ENCODE results near the gene TMEM151B. TPM values are rescaled to one million over a fixed set of nuclear protein-coding genes. Genes with fewer than 3 reads are reported as not detected.

TMEM151B gene
- total and polyA plus RNA-seq, 10 of the 15 experiments (the other 5 are each of a cell fraction or from before 2014, with no cell fraction given) = 0.01 to 0.19 (median 0.05) TPM; not detected in 6

GRCh38 chr6:44245912-44246662, 24.2 kb upstream of the TMEM151B start (continued):
- TF ChIP-seq, protein P1, sequence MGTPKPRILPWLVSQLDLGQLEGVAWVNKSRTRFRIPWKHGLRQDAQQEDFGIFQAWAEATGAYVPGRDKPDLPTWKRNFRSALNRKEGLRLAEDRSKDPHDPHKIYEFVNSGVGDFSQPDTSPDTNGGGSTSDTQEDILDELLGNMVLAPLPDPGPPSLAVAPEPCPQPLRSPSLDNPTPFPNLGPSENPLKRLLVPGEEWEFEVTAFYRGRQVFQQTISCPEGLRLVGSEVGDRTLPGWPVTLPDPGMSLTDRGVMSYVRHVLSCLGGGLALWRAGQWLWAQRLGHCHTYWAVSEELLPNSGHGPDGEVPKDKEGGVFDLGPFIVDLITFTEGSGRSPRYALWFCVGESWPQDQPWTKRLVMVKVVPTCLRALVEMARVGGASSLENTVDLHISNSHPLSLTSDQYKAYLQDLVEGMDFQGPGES (IDR thresholded peaks at IDR 0.05) = no peak
- TF ChIP-seq RCOR1 (conservative IDR thresholded peaks at IDR 0.05; ENCODE audit: low read depth, low read length) = no peak
- TF ChIP-seq RB1 (IDR thresholded peaks at IDR 0.05; ENCODE audit: borderline replicate concordance) = peak; percentile 35; the same call in 1 of the 2 replicates
- peak; percentile 40 for TF ChIP-seq MYC (IDR thresholded peaks at IDR 0.05; ENCODE audit: insufficient read depth, insufficient read length, insufficient replicate concordance, low read length, severe bottlenecking)
- TF ChIP-seq HDAC2 (IDR thresholded peaks at IDR 0.05) = no peak
- peak; percentile 68; the same call in 1 of the 2 replicates for TF ChIP-seq LARP7 (IDR thresholded peaks at IDR 0.05)
- no peak for TF ChIP-seq CHD1 (IDR thresholded peaks at IDR 0.05; ENCODE audit: low read depth, low read length)
- 0 out of 2 replicates have a peak, but pooled peaks have one; percentile 22 for TF ChIP-seq BRCA1 (IDR thresholded peaks at IDR 0.05; ENCODE audit: low read depth, low read length)
- TF ChIP-seq, protein P2, sequence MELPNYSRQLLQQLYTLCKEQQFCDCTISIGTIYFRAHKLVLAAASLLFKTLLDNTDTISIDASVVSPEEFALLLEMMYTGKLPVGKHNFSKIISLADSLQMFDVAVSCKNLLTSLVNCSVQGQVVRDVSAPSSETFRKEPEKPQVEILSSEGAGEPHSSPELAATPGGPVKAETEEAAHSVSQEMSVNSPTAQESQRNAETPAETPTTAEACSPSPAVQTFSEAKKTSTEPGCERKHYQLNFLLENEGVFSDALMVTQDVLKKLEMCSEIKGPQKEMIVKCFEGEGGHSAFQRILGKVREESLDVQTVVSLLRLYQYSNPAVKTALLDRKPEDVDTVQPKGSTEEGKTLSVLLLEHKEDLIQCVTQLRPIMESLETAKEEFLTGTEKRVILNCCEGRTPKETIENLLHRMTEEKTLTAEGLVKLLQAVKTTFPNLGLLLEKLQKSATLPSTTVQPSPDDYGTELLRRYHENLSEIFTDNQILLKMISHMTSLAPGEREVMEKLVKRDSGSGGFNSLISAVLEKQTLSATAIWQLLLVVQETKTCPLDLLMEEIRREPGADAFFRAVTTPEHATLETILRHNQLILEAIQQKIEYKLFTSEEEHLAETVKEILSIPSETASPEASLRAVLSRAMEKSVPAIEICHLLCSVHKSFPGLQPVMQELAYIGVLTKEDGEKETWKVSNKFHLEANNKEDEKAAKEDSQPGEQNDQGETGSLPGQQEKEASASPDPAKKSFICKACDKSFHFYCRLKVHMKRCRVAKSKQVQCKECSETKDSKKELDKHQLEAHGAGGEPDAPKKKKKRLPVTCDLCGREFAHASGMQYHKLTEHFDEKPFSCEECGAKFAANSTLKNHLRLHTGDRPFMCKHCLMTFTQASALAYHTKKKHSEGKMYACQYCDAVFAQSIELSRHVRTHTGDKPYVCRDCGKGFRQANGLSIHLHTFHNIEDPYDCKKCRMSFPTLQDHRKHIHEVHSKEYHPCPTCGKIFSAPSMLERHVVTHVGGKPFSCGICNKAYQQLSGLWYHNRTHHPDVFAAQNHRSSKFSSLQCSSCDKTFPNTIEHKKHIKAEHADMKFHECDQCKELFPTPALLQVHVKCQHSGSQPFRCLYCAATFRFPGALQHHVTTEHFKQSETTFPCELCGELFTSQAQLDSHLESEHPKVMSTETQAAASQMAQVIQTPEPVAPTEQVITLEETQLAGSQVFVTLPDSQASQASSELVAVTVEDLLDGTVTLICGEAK (IDR thresholded peaks at IDR 0.05; ENCODE audit: borderline replicate concordance) = no peak
- TF ChIP-seq, protein P3, sequence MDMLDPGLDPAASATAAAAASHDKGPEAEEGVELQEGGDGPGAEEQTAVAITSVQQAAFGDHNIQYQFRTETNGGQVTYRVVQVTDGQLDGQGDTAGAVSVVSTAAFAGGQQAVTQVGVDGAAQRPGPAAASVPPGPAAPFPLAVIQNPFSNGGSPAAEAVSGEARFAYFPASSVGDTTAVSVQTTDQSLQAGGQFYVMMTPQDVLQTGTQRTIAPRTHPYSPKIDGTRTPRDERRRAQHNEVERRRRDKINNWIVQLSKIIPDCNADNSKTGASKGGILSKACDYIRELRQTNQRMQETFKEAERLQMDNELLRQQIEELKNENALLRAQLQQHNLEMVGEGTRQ (IDR thresholded peaks at IDR 0.05; ENCODE audit: borderline replicate concordance, low read depth, low read length) = no peak
- no peak for TF ChIP-seq ZNF207 (IDR thresholded peaks at IDR 0.05; ENCODE audit: borderline replicate concordance)
- TF ChIP-seq STAT3 (IDR thresholded peaks at IDR 0.05; ENCODE audit: low read depth, low read length) = no peak
- peak; percentile 22; the same call in 1 of the 2 replicates for TF ChIP-seq BMI1 (IDR thresholded peaks at IDR 0.05; ENCODE audit: borderline replicate concordance)
- 0 out of 2 replicates have a peak, but pooled peaks have one; percentile 28 for TF ChIP-seq TARDBP (IDR thresholded peaks at IDR 0.05; ENCODE audit: borderline replicate concordance)
- TF ChIP-seq ZSCAN29 (IDR thresholded peaks at IDR 0.05) = no peak
- TF ChIP-seq RUNX3 (IDR thresholded peaks at IDR 0.05; ENCODE audit: low read length) = peak; percentile 81
- TF ChIP-seq MEF2A (IDR thresholded peaks at IDR 0.05; ENCODE audit: insufficient read depth, low read depth, low read length) = 0 out of 2 replicates have a peak, but pooled peaks have one; percentile 25
- TF ChIP-seq, protein P4, sequence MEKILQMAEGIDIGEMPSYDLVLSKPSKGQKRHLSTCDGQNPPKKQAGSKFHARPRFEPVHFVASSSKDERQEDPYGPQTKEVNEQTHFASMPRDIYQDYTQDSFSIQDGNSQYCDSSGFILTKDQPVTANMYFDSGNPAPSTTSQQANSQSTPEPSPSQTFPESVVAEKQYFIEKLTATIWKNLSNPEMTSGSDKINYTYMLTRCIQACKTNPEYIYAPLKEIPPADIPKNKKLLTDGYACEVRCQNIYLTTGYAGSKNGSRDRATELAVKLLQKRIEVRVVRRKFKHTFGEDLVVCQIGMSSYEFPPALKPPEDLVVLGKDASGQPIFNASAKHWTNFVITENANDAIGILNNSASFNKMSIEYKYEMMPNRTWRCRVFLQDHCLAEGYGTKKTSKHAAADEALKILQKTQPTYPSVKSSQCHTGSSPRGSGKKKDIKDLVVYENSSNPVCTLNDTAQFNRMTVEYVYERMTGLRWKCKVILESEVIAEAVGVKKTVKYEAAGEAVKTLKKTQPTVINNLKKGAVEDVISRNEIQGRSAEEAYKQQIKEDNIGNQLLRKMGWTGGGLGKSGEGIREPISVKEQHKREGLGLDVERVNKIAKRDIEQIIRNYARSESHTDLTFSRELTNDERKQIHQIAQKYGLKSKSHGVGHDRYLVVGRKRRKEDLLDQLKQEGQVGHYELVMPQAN (conservative IDR thresholded peaks at IDR 0.05) = peak; percentile 66
- TF ChIP-seq KDM1A (IDR thresholded peaks at IDR 0.05; ENCODE audit: borderline replicate concordance) = no peak
- no peak; the same call in 1 of the 2 replicates for TF ChIP-seq SMC3 (IDR thresholded peaks at IDR 0.05; ENCODE audit: borderline replicate concordance, low read length)
- no peak for TF ChIP-seq PML (IDR thresholded peaks at IDR 0.05; ENCODE audit: low read length)
- TF ChIP-seq EED (IDR thresholded peaks at IDR 0.05; ENCODE audit: low read depth) = no peak
- no peak for TF ChIP-seq KLF5 (IDR thresholded peaks at IDR 0.05; ENCODE audit: partially characterized antibody)
- TF ChIP-seq TAF1 (IDR thresholded peaks at IDR 0.05; ENCODE audit: borderline replicate concordance, low read depth, low read length) = peak; percentile 33; the same call in 1 of the 2 replicates

Data from GM12878 (cell line).